HepG2 (cell line): Measurements from ENCODE around the gene GNG3. TPM values are rescaled to one million over a fixed set of nuclear protein-coding genes. Genes with fewer than 3 reads are reported as not detected.

Source experiments
- GTF3A ChIP-seq: sonication (generic); formaldehyde crosslinking; conservative IDR thresholded peaks from 2 replicates; pipeline ENCODE4 v1.4.0; 2020; ENCODE audit warnings: mild to moderate bottlenecking, missing genetic modification reagents
- SMAD9 ChIP-seq: sonication (generic); formaldehyde crosslinking; IDR thresholded peaks from 2 replicates; pipeline ENCODE4 v1.5.1; 2020; ENCODE audit warnings: mild to moderate bottlenecking, missing genetic modification reagents
- SOX13 ChIP-seq, 3 experiments: fragments of 450-650 bp in 1 of 3; sonication (generic) in 1 of 3; formaldehyde crosslinking in 1 of 3; IDR thresholded peaks in 2 of 3; conservative IDR thresholded peaks in 1 of 3; 2 replicates each; pipeline versions ENCODE4 v1.5.0 to v1.6.1; 2016 to 2020; ENCODE audit warnings: antibody characterized with exemption in 1 of 3, mild to moderate bottlenecking in 1 of 3, missing compliant biosample characterization in 1 of 3, missing genetic modification reagents in 1 of 3, moderate library complexity in 1 of 3
- SUZ12 ChIP-seq: fragments of 150-350 bp; IDR thresholded peaks from 2 replicates; pipeline ENCODE4 v1.6.1; 2014; ENCODE audit warnings: low read depth, low read length
- ZFP36L1 ChIP-seq: sonication (generic); formaldehyde crosslinking; IDR thresholded peaks from 2 replicates; pipeline ENCODE4 v1.8.0; 2022; ENCODE audit warnings: mild to moderate bottlenecking, missing genetic modification reagents, moderate library complexity
- ZNF34 ChIP-seq: sonication (generic); formaldehyde crosslinking; IDR thresholded peaks from 2 replicates; pipeline ENCODE4 v1.4.0; 2020; ENCODE audit warnings: mild to moderate bottlenecking, missing genetic modification reagents, borderline replicate concordance
- ZNF563 ChIP-seq: sonication (generic); formaldehyde crosslinking; IDR thresholded peaks from 2 replicates; pipeline ENCODE4 v1.8.0; 2022; ENCODE audit warnings: mild to moderate bottlenecking, moderate library complexity, missing genetic modification reagents
- ZNF660 ChIP-seq: sonication (generic); formaldehyde crosslinking; IDR thresholded peaks from 2 replicates; pipeline ENCODE4 v1.5.1; 2020; ENCODE audit warnings: mild to moderate bottlenecking, low read depth, missing genetic modification reagents, borderline replicate concordance
- polyA plus RNA-seq, 8 experiments: library from polyadenylated mRNA; depleted of rRNA in 3 of 8; stranded (reverse) in 7 of 8; unstranded in 1 of 8; fragments of >200 nt; fragmentation: Illumina TruSeq in 4 of 8; extraction: Trizol in 4 of 8; gene quantifications; 2 replicates each; pipeline versions ENCODE4 v1.2.1 to v1.2.3, GENCODE V29; 2011 to 2016; ENCODE audit warnings: low read depth in 4 of 8, missing spikeins in 1 of 8, mixed read lengths in 1 of 8; ENCODE audit not compliant: insufficient read depth in 1 of 8
- total RNA-seq, 5 experiments: library from RNA; depleted of rRNA; stranded (reverse); fragments of >200 nt; fragmentation: Illumina TruSeq; extraction: Trizol; gene quantifications; 2 replicates each; pipeline ENCODE4 v1.2.3, GENCODE V29; 2016; ENCODE audit warnings: low read depth in 1 of 5
- TF ChIP-seq, protein P1 (sequence below): sonication (generic); formaldehyde crosslinking; conservative IDR thresholded peaks from 2 replicates; pipeline ENCODE4 v1.4.0; 2020; ENCODE audit warnings: missing genetic modification reagents
- TF ChIP-seq, protein P2 (sequence below): sonication (generic); formaldehyde crosslinking; IDR thresholded peaks from 2 replicates; pipeline ENCODE4 v1.5.0; 2020; ENCODE audit warnings: missing genetic modification reagents
- TF ChIP-seq, protein P3 (sequence below): sonication (generic); formaldehyde crosslinking; IDR thresholded peaks from 2 replicates; pipeline ENCODE4 v1.8.0; 2022; ENCODE audit warnings: missing genetic modification reagents, mild to moderate bottlenecking, inconsistent platforms, borderline replicate concordance
- TF ChIP-seq, protein P4 (sequence below): sonication (generic); formaldehyde crosslinking; IDR thresholded peaks from 2 replicates; pipeline ENCODE4 v1.9.0; 2021; ENCODE audit warnings: missing genetic modification reagents, borderline replicate concordance
- TF ChIP-seq, protein P5 (sequence below): sonication (generic); formaldehyde crosslinking; IDR thresholded peaks from 2 replicates; pipeline ENCODE4 v1.4.0; 2020; ENCODE audit warnings: mild to moderate bottlenecking, low read depth, missing genetic modification reagents
- TF ChIP-seq, protein P6 (sequence below): fragments of 450-650 bp; IDR thresholded peaks from 2 replicates; pipeline ENCODE4 v1.6.1; 2016

GNG3 gene
- total and polyA plus RNA-seq, 2 of the 13 experiments (the other 11 are each of a cell fraction or from before 2014, with no cell fraction given), result not detected

DNA sequence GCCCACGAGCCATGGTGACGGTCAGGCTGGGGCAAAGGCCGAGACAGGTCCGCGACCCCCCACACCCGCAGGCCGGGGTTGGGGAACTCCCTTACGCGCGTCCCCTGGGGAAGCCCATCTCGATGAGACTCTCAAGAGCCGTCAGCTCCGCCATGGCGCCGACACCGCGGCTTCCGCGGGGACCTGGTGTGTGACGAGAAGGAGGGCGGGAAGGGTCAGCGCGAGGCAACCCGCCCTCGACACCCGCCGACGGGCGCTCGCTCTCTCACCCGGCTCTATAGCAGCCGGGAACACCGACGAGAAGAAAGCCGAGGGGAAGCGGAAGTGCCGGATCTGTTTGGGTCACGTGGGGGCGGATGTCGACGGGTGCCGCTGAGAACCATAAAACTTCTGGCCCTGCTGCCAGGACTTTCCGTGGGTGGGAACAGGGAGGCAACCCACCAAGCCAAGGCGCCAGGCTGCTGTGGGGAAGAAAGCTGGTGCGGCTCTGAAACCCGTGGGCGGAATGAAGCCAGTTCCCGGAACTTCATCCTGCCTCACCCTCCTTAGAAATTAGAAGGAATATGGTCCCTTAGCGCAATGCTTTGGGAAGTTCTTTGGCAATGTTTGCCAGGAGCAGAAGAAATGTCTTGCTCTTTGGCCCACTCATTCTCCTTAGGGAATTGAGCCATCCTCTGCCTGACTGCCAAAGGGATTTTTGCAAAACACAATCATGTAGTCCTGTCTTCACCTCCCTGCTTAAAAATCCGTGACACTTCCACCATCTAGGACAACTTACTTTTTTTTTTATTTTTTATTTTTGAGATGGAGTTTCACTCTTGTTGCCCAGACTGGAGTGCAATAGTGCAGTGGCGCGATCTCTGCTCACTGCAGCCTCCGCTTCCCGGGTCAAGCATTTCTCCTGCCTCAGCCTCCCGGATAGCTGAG lies 28.4 kb upstream of the GNG3 start, which contains the start of gene UBXN1 (continued):
- TF ChIP-seq ZNF660 (CRISPR knock-in tag), result no peak
- TF ChIP-seq, protein P1, sequence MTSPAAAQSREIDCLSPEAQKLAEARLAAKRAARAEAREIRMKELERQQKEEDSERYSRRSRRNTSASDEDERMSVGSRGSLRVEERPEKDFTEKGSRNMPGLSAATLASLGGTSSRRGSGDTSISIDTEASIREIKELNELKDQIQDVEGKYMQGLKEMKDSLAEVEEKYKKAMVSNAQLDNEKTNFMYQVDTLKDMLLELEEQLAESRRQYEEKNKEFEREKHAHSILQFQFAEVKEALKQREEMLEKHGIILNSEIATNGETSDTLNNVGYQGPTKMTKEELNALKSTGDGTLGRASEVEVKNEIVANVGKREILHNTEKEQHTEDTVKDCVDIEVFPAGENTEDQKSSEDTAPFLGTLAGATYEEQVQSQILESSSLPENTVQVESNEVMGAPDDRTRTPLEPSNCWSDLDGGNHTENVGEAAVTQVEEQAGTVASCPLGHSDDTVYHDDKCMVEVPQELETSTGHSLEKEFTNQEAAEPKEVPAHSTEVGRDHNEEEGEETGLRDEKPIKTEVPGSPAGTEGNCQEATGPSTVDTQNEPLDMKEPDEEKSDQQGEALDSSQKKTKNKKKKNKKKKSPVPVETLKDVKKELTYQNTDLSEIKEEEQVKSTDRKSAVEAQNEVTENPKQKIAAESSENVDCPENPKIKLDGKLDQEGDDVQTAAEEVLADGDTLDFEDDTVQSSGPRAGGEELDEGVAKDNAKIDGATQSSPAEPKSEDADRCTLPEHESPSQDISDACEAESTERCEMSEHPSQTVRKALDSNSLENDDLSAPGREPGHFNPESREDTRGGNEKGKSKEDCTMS (CRISPR knock-in tag), result no peak
- TF ChIP-seq, protein P2, sequence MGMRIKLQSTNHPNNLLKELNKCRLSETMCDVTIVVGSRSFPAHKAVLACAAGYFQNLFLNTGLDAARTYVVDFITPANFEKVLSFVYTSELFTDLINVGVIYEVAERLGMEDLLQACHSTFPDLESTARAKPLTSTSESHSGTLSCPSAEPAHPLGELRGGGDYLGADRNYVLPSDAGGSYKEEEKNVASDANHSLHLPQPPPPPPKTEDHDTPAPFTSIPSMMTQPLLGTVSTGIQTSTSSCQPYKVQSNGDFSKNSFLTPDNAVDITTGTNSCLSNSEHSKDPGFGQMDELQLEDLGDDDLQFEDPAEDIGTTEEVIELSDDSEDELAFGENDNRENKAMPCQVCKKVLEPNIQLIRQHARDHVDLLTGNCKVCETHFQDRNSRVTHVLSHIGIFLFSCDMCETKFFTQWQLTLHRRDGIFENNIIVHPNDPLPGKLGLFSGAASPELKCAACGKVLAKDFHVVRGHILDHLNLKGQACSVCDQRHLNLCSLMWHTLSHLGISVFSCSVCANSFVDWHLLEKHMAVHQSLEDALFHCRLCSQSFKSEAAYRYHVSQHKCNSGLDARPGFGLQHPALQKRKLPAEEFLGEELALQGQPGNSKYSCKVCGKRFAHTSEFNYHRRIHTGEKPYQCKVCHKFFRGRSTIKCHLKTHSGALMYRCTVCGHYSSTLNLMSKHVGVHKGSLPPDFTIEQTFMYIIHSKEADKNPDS, result no peak
- TF ChIP-seq, protein P3, sequence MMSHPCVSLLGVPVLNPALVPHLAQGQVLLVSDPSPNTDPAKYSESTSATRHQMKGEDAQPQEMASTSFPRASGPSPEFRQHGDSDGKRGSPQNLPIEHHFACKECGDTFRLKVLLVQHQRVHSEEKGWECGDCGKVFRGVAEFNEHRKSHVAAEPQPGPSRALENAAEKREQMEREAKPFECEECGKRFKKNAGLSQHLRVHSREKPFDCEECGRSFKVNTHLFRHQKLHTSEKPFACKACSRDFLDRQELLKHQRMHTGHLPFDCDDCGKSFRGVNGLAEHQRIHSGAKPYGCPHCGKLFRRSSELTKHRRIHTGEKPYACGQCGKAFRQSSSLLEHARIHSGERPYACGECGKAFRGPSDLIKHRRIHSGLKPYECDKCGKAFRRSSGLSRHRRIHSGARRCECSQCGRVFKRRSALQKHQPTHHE, result no peak; the same call in 1 of the 2 replicates
- TF ChIP-seq, protein P4, sequence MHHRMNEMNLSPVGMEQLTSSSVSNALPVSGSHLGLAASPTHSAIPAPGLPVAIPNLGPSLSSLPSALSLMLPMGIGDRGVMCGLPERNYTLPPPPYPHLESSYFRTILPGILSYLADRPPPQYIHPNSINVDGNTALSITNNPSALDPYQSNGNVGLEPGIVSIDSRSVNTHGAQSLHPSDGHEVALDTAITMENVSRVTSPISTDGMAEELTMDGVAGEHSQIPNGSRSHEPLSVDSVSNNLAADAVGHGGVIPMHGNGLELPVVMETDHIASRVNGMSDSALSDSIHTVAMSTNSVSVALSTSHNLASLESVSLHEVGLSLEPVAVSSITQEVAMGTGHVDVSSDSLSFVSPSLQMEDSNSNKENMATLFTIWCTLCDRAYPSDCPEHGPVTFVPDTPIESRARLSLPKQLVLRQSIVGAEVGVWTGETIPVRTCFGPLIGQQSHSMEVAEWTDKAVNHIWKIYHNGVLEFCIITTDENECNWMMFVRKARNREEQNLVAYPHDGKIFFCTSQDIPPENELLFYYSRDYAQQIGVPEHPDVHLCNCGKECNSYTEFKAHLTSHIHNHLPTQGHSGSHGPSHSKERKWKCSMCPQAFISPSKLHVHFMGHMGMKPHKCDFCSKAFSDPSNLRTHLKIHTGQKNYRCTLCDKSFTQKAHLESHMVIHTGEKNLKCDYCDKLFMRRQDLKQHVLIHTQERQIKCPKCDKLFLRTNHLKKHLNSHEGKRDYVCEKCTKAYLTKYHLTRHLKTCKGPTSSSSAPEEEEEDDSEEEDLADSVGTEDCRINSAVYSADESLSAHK (CRISPR knock-in tag), result 0 out of 2 replicates have a peak, but pooled peaks have one; percentile 67
- TF ChIP-seq SMAD9 (CRISPR knock-in tag), result no peak
- TF ChIP-seq, protein P5, sequence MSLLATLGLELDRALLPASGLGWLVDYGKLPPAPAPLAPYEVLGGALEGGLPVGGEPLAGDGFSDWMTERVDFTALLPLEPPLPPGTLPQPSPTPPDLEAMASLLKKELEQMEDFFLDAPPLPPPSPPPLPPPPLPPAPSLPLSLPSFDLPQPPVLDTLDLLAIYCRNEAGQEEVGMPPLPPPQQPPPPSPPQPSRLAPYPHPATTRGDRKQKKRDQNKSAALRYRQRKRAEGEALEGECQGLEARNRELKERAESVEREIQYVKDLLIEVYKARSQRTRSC (CRISPR knock-in tag), result no peak
- TF ChIP-seq ZNF34 (CRISPR knock-in tag), result no peak
- TF ChIP-seq SUZ12, result no peak
- TF ChIP-seq GTF3A (CRISPR knock-in tag), result no peak
- no peak for TF ChIP-seq SOX13 (IDR thresholded peaks at IDR 0.05)
- no peak for TF ChIP-seq SOX13 (CRISPR knock-in tag; conservative IDR thresholded peaks at IDR 0.05 in 1 of 2, IDR thresholded peaks at IDR 0.05 in 1 of 2)
- TF ChIP-seq, protein P6, sequence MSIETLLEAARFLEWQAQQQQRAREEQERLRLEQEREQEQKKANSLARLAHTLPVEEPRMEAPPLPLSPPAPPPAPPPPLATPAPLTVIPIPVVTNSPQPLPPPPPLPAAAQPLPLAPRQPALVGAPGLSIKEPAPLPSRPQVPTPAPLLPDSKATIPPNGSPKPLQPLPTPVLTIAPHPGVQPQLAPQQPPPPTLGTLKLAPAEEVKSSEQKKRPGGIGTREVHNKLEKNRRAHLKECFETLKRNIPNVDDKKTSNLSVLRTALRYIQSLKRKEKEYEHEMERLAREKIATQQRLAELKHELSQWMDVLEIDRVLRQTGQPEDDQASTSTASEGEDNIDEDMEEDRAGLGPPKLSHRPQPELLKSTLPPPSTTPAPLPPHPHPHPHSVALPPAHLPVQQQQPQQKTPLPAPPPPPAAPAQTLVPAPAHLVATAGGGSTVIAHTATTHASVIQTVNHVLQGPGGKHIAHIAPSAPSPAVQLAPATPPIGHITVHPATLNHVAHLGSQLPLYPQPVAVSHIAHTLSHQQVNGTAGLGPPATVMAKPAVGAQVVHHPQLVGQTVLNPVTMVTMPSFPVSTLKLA, result no peak
- peak; percentile 45; the same call in 1 of the 2 replicates for TF ChIP-seq ZNF563 (CRISPR knock-in tag)
- no peak for TF ChIP-seq ZFP36L1 (CRISPR knock-in tag)
